Left colon (tissue), 2 donors: ENCODE data around the gene SCN2B. TPM values are rescaled to one million over a fixed set of nuclear protein-coding genes. Genes with fewer than 3 reads are reported as not detected.

Experiments
- ATAC-seq: fragments of 200-7000 bp; cut with Tn5 transposase; one replicate; pipeline ENCODE4 v1.9.1; 2020; ENCODE audit warnings: mild to moderate bottlenecking, moderate library complexity
- DNase-seq, 2 donors: peaks; one replicate each; pipeline ENCODE4 v3.0.0-alpha.2; 2020
- intact Hi-C, 2 donors: fragments of 100-400 bp; cut with DNase I in 1 of 2; cut with micrococcal nuclease in 1 of 2; formaldehyde crosslinking; loops; one replicate each; pipeline versions ENCODE4 v1.11.2 to v1.14.0; 2022; cut with DNase I, micrococcal nuclease
- total RNA-seq, 2 donors: library from RNA; stranded (reverse); fragmentation: NEBNext Ultra II Directional; extraction: Animal tissue kit (Norgen Biotek cat#: 25700); gene quantifications; one replicate each; pipeline ENCODE4 v1.2.1, GENCODE V29; 2021
- donor health status: DM: no; HTN: no; CAD: no.
- donor health status: DM: yes; HTN: yes; CAD: no.

Gene SCN2B
- total RNA-seq, 2 donors from 2014 or later, result 0.06 to 0.47 TPM

DNA sequence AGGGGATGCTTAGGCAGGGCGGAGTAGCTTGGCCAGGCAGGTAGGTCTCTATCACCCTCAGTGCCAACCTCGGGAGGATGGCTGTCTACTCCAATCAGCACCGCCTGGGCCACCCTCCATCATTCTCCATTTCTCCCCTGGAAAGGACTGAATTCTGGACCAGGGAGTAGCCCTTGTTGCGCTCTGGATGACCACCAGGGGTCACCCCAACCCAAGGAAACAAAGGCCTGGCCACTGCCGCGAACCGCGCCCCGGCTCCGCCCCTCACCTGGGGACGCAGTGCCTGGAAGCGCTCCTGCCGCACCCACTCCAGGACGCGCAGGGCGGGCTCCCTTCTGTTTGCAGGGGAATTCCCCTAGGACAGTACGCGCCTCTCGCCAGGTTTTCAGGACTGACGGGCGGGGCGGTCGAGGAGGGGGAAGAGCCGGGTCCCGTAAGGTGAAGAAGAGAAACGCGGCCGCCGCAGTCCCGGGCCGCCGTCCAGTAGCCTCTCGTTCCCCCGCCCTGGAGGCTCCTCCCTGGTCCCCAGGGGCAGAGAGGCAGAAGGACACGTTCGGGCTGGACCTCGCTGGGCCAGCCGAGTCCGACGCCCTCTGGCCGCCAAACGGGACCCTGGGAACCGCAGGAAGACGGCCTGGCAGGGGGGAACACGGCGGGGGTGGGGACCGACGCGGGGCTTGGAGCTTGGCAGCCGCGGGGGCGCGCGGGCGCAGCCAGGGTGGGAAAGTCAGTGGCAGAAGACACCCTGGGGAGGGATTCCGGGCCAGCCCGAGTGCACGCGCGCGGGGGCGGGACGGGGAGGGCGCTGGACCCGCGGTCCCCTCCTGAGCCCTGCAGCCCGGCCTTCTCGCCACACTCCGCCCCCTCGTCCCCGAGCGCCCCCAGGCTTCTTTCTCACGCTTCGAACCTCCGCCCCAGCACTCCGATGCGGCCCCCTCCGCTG lies 30.9 kb downstream of the SCN2B start:
- DNase-seq (peak; percentile 92 to 94), ATAC-seq (peak; percentile 98)
- intact Hi-C loops, result no loop called here

DNA sequence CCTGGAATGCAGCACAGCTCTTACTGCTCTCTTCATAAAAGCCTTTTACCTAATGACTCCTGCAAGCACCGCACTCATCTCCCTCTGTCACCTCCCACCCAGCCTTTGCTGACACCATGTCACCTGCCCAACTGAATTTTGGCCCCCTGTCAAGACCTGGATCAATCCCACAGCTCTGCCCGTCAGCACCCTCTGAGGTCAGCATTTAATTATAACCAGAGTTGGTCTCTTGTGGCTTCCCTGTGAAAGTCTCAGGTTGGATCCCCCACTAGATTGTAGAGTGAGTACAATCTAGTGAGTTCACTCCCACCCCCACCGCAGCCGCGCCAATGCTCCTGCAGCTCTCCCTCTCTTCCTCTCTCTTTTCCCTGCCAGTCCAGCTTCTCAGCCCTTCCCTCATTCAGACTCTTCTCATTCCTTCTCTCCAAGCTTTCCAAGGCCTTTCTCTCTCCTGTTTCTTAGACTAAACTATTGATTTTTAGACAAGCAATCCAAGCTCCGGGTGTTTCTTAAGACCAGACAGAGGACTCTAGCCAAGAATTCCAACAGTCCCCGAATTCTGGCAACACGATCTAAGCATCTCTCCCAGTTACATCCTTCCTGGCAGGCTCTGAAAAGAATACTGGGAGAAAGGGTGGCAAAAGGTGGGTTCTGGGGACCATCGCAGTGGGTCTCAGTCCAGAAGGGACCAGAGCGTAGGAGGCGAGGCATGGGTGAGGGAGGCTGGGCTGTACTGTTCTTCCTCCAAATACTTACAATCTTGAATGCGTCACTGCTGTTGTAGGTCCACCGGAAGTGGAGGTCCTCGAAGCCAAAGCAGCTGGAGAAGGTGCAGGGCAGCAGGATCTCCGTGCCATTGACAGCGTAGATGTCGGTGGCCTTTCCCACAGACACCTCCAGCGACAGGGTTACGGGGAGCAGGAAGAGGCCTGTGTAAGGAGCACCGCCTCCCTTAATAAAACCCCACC lies 31.9 kb downstream of the SCN2B start:
- intact Hi-C loops, result no loop called here
- DNase-seq (no peak), ATAC-seq (no peak)

DNA sequence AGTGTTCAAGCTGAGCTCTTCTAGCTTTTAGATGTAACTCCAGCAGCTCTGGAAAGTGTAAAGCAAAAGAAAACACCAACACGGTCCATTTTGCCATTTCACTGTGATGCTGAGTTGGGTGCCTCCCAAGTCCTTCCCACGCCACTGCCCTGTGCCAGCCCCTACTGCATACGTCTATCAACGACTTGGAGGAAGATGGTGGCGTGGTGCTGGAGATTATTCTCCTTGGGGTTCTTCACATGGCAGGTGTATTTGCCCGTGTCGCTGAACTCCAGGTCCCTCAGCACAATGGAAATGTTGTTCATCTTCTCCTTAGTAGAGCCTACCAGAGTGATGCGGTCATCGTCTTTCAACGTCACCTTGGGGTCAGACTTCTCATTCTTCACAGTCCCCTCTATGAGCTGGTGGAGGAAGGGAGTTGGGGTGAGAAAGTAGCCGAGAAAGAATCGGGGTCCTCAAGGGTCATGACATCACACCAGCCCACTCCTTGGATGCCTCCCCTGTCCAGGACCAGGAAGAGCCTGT lies 32.7 kb downstream of the SCN2B start:
- intact Hi-C loops, result no loop called here
- DNase-seq (no peak), ATAC-seq (no peak)

DNA sequence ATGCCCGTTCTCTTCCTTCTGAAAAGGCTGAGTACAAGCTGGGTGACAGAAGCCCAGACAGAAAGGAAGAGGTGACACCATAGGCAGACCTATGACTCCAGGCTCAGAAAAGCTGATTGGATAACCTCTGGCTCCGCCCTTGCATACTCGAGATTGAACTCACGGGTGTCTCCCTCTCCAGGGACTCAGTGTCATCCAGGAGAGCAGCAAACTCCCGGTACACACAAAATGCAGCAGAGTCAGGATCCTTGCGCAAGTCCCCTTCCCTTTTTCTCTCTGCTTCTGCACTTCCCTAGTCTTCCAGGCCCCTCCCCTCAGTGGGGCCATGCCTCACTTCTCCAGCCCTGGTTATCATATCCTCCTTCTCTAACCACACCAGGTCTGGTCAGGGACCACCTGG lies 33.6 kb downstream of the SCN2B start:
- ATAC-seq (no peak), DNase-seq (peak in 1 of 2 donors; percentile 38)

DNA sequence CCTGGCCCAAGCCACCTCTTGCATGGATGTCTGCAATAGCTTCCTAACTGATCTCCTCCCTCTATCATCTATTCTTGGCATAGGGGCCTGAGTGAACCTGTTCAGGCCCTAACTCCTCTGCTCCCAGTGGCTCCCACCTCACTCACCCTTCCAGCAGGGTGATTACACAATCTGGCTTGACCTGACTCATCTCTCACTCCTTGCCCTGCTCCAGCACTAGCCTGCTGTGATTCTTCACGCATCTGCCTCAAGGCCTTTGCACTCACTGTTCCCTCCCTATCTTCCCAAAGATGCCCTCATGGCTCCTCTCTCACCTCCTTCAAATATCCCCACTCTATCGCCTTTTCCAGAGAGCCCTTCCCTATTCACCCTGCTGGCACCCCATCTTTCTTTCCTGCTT lies 34.4 kb downstream of the SCN2B start:
- ATAC-seq, result no peak
- DNase-seq, result no peak
- intact Hi-C loops, result no loop called here

More for the DNA sequence above, 33.6 kb downstream of the SCN2B start:
- intact Hi-C loops, result no loop called here

DNA sequence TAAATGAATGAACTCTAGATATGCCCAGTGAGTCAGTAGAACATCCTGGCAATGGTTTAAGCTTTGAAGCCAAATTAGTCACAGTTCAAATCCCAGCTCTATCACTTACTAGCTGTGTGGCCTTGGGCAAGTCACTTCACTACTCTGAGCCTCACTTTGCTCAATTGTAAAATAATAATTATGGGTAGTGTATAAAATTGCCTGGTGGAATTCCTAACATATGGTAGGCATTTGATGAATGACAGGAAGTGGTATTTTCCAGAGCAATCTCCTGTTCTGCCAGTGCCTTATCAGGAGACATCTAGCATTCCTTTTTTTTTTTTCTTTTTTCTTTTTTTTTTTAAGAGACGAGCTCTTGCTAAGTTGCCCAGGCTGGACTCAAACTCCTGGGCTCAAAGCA lies 36.9 kb downstream of the SCN2B start:
- intact Hi-C loops, result no loop called here
- ATAC-seq, result no peak
- no peak for DNase-seq

DNA sequence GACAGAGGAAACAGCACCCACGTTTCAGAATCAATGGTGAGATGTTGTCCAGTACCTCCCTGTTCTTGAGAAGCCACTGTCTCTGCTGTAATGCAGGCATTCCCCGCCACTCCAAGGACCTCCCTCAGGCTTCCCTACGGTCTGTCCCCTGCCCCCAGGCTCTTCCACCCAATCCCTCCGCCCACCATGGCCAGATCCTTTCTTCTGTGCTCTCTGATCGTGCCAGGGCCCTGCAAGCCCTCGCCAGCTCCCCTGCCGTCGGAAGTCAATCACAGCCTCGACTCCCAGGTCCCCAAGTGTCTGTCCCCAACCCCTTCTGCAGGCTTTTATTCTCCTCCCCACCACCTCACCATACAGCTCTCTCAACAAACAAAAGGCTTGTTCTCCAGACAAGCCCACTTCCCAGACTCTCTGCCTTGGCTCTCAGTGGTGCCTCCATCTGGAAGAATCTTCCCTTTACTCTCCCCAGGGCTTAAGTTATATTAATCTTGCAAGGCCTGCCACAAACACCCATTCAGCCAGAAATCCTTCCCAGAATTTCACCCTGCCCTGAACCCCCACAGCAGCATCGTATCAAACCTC lies 37.5 kb downstream of the SCN2B start:
- intact Hi-C loops, result no loop called here
- no peak for ATAC-seq
- DNase-seq, result no peak

DNA sequence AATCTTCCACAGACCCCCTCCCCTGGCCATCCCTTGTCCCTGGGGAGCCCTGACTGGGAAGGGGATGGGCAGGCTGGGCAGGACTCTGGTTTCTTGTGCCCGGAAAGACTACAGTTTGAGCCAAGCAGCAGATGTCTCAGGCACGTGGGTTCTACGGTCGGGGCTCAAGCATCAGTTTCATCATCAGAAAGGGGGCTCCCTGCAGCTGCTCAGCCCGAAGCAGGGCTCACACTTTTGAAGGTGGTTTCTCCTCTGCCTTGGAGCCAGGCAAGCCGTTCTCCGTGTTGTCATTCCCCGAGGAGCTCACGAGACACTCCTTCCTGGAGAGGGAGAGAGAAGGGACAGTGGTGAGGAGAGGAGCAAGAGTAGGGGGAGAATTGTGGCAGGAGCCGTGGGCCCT lies 39.6 kb downstream of the SCN2B start:
- ATAC-seq (no peak), DNase-seq (no peak)
- intact Hi-C loops, result no loop called here

DNA sequence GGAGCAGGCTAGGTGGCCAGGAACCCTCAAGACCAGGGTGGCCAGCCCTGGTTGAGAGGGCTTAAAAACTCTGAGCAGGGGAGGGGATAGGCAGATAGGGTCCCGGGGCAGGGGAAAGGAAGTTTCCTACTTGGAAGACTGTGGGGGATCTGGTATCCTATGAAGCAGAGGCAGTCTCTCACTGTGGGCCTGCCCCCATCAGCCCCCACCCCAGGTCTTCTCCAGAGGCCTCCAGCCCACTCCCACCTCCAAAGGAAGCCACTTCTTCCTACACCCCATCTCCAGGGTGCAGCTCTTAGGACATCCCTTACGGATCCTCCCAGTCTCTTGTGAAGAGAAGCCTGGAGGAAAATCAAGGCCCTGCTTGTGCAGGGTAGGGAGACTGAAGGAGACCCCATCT lies 40.1 kb downstream of the SCN2B start:
- ATAC-seq (no peak), DNase-seq (no peak)
- intact Hi-C loops, result no loop called here

DNA sequence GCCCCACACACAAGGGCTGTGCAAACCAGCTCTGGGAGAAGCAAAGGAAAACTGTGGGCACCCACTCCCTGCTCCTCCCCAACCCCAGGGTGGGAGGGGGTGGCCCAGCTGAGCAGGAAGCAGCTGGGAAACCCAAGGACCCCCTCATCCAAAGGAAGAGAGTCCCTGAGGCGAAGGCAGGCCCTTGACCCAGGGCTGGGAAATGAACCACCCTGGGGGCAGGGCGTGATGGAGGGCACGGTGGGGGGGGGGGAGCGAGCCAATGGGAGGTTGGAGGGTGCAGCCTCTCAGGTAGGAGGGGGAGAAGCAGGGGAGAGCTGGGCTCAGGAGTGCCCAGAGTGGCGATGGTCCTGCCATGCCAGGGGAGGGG lies 40.7 kb downstream of the SCN2B start:
- ATAC-seq (no peak), DNase-seq (no peak)
- intact Hi-C loops, result no loop called here

DNA sequence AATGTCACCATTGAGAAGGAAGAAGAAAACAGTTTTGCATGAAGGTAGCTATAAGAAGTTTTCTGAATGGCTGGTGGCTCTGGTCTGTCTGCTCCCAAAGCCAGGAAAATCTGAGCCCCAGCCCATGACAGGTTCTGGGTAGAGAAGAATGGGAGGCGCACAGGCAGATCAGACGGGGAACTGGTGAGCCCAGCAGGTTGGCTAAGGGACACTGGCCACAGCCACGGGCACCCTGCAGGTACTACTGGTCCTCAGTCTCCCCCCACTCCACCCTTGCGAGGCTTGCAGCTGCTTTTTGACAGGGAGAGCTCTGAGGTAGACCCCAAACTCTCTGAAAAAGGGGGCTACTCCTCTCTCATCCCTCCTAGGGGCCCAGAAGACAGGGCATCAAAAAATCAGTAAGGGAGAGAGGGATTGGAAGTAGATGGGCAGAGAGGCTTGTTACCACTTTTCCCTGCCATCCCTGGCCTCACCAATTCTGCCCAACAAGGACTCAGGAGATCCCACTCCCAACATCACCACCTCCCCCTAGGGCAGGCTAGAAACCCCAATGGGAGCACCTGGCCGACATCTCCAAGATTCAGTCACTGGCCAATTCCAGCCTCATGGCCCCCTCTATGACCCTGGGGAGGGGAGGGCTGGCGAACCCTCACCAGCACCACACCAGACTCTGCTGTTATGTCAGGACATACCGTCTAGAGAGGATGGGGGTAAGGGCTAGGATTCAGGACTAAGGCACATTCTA lies 41.2 kb downstream of the SCN2B start:
- no peak for DNase-seq
- peak; percentile 9 for ATAC-seq
- intact Hi-C loops, result no loop called here

DNA sequence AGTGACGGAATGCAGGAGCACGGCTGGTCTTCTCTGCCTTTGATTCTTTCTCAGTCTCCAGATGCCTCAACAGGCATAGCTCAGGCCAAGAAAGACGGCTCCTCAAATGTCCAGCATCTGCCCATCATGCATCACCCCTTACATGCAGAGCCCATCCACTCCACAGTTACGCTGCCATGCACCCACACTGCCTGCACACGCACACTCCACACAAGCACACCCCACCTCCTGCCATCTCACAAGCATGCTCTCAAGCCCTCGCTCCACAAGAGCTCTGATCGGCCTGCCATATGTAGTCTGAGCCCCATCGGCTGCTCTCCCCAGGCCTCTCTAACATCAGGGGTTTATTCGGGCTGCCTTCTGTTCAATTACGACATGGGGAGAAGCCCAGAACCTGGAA lies 42.6 kb downstream of the SCN2B start:
- no peak for DNase-seq
- ATAC-seq, result peak; percentile 11
- intact Hi-C loops, result no loop called here

DNA sequence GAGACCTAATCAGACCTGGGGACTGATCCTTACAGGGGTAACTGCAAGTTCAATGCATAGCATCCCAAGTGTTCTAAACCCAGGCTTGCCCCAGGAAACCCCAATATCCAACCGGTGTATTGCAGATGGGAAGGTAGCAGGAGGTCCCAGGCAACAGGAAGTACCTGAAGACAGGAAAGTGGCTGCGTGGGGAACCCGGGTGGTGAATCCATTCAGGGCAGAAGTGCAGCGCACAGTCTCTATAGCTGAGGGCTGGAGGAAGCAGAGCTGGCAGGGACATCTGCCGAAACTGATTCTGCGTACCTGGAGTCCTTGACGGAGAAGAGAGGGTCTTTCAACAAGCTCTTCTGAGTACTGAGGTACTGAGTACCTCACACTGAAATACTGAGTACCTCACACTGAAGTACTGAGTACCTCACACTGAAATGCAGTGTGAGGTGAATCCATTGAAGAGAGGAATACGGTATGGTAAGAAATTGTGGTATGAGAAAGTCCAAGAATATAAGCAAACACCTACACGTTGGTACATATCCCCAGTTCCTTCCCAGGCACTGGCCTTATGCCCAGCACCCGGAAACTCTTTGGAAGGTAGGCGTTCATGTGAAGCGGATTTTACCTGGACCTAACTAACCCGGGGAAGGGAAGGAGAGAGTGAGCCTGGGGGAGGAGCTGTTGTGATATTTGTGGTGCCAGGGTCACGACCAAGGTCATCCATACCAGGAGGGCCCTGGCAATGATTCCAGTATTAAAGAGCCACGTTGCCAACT lies 43.9 kb downstream of the SCN2B start:
- no peak for DNase-seq
- intact Hi-C loops, result no loop called here
- no peak for ATAC-seq

DNA sequence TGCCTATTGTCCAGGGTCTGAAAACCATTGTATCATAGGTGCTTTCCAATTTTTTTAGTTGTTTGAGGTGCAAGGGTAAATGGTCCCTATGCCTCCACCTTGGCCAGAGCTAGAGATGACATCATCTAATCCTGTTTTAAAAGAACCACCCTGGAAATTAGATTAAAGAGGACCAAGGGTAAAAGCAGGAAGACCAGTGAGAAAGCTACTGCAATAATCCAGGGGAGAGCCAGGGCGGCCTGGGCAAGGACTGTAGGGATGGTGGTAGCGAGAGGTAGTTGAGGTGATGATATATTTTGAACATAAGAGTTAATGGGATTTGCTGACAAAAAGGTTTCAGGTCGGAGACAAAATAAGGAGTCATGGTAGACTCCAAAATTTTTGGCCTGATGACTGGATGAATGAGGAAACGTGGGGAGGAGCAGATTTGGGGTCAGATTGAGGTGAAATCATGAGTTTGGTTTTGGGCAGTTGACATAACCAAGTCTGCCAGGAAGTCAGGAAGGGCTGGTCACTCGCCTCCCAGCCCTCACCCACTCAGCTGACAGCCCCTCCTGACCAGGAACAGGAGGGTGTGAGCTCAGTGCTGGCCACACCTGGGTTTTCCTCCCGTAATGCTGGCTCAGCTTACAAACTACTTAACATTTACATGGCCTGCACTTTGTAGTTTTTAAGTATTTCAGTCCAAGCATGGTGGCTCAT lies 46.8 kb downstream of the SCN2B start:
- DNase-seq (no peak), ATAC-seq (peak; percentile 25)
- intact Hi-C loops, result no loop called here

DNA sequence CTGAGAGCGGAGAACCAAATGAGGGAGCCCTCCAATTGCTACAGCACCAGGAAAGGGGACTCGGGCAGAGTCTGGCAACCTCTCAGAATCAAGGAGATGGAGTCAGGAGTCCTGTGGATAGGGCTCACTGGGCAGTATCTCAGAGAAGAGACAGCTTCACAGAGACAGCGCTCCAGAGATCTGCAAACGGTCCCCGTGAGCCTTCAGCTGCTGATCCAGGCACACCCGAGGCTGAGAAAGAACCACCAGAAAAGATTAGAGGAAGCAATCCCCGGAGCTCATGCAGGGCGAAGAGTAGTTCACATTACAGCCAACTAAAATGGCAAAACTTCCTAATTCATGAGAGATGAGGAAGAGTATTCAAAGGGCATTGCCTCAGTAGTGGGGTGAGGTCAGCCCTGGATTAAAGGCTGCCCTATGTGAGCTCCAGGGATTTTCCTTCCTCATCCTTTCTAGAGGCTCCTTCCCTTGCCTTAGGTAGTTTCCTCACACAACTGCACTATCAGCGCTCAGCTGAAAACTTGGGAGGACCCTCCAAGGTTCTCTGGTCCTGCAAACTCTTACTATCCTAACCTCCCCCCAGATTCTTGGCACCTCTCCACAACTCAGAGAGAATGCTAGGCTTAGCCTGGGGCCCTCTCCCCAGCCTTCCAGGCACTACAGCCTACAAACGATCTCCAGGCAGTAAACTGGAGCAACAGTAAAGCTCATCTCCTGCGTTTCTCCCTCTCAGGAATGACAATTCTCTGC lies 47.5 kb downstream of the SCN2B start:
- DNase-seq, result no peak
- intact Hi-C loops, result no loop called here
- ATAC-seq, result no peak

DNA sequence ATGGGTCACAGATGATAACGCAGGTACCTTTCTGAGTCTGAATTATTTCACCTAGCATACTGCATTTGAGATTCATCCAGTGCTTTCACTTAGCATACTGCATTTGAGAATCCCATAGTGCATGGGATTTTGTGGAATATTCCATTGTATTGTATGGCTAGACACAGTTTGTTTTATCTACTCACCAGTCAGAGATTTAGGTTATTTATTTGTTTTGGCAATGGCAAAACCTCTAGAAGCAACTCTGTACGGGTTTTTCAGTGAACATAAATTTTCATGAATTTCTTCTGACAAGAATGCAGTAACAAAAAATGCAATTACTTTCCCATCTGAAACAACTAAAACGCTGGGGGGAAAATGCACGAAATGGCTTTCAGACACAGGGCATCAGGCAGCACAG lies 48.1 kb downstream of the SCN2B start:
- DNase-seq (no peak), ATAC-seq (no peak)
- intact Hi-C loops, result no loop called here
